GM19099 (cell line): ENCODE measurements around the gene RTN4RL1.

ENCODE experiments used
- POLR2A ChIP-seq: IDR thresholded peaks from 3 replicates; pipeline ENCODE4 v1.6.1; 2011; ENCODE audit warnings: low read depth; ENCODE audit not compliant: insufficient read length; ENCODE audit errors: extremely low read depth

RTN4RL1 gene

GRCh38 chr17:1936766-1937165 lies 88.4 kb downstream of the RTN4RL1 start:
- TF ChIP-seq POLR2A: no peak

- TF ChIP-seq POLR2A: no peak
Measured at GRCh38 chr17:1934901-1935300, 90.2 kb downstream of the RTN4RL1 start.

- TF ChIP-seq POLR2A: no peak
Measured at GRCh38 chr17:1933875-1934715, 91.0 kb downstream of the RTN4RL1 start.

GRCh38 chr17:1931844-1932579 lies 93.1 kb downstream of the RTN4RL1 start:
- TF ChIP-seq POLR2A: no peak

GRCh38 chr17:1930337-1930645 lies 94.8 kb downstream of the RTN4RL1 start:
- TF ChIP-seq POLR2A: no peak

- TF ChIP-seq POLR2A: no peak
Measured at GRCh38 chr17:1928976-1929375, 96.2 kb downstream of the RTN4RL1 start.

GRCh38 chr17:1920948-1921351 lies 104.2 kb downstream of the RTN4RL1 start:
- no peak for TF ChIP-seq POLR2A

GRCh38 chr17:1919201-1919600 lies 105.9 kb downstream of the RTN4RL1 start:
- TF ChIP-seq POLR2A: no peak

GRCh38 chr17:1918346-1919162 lies 106.6 kb downstream of the RTN4RL1 start:
- TF ChIP-seq POLR2A: no peak

- no peak for TF ChIP-seq POLR2A
Measured at GRCh38 chr17:1916963-1917715, 108.0 kb downstream of the RTN4RL1 start.

GRCh38 chr17:1916316-1916715 lies 108.8 kb downstream of the RTN4RL1 start:
- TF ChIP-seq POLR2A: no peak

- no peak for TF ChIP-seq POLR2A
Measured at GRCh38 chr17:1915889-1916288, 109.2 kb downstream of the RTN4RL1 start.

GRCh38 chr17:1914661-1915083 lies 110.5 kb downstream of the RTN4RL1 start:
- TF ChIP-seq POLR2A: no peak

GRCh38 chr17:1913702-1914101 lies 111.4 kb downstream of the RTN4RL1 start:
- no peak for TF ChIP-seq POLR2A

GRCh38 chr17:1912146-1912545 lies 113.0 kb downstream of the RTN4RL1 start:
- no peak for TF ChIP-seq POLR2A
